K562 (cell line): ENCODE data around the gene PTPN7. TPM values are rescaled to one million over a fixed set of nuclear protein-coding genes. Genes with fewer than 3 reads are reported as not detected.

ENCODE experiments used
- ATAC-seq: fragments of 200-7000 bp; cut with Tn5 transposase; 3 replicates; pipeline ENCODE4 v1.9.1; 2020; ENCODE audit warnings: moderate library complexity
- BruUV-seq: library from RNA; stranded (reverse); fragments of 400-500 nt; replicated peaks from 2 replicates; lab custom pipeline; 2021; lab: Mats Ljungman, UMichigan
- CTCF ChIA-PET: fragments of 300-600 bp; formaldehyde crosslinking; extraction: SDS; loops from one replicate; lab custom pipeline; 2021; ENCODE audit warnings: low intra/inter-chr PET ratio; lab: Yijun Ruan, JAX
- POLR2A ChIA-PET: fragments of 300-600, 350-650 bp; sonication (Branson Sonifier 250); formaldehyde crosslinking; extraction: SDS; loops from one replicate; lab custom pipeline; 2021; ENCODE audit warnings: antibody characterized with exemption, inconsistent platforms; lab: Yijun Ruan, JAX
- DNase-seq, 4 experiments: peaks; one replicate each; pipeline versions ENCODE4 v3.0.0 to v3.0.0-alpha.2; 2011 to 2018; ENCODE audit warnings: low spot score in 3 of 4, mixed read lengths in 3 of 4; ENCODE audit errors: extremely low read depth in 1 of 4
- FAIRE-seq: peaks from 2 replicates; lab custom pipeline; 2011; peaks lifted over from hg19 to GRCh38; lab: Jason Lieb, UNC
- H2AFZ ChIP-seq: 2 replicates; pipeline ENCODE4 v1.6.0; 2011; ENCODE audit warnings: low read depth, low read length, control low read depth, inconsistent platforms
- H3K27ac ChIP-seq: fragments of 200-600 bp; 3 replicates; pipeline ENCODE4 v1.8.0; 2011; ENCODE audit warnings: low read depth, mild to moderate bottlenecking, control low read depth, inconsistent platforms, low read length, moderate library complexity, mixed read lengths; ENCODE audit errors: extremely low read depth
- H3K27me3 ChIP-seq, 2 experiments: fragments of 300-600 bp in 1 of 2; 2 replicates in 1 of 2; 3 replicates in 1 of 2; pipeline versions ENCODE4 v1.6.0 to v1.8.0; 2011; ENCODE audit warnings: inconsistent platforms in 2 of 2, low read length in 2 of 2, mild to moderate bottlenecking in 1 of 2, mixed read lengths in 1 of 2, moderate library complexity in 1 of 2; ENCODE audit not compliant: control insufficient read depth in 2 of 2, insufficient read depth in 2 of 2
- H3K36me3 ChIP-seq: fragments of 300-600 bp; 3 replicates; pipeline ENCODE4 v1.8.0; 2011; ENCODE audit warnings: mild to moderate bottlenecking, low read length, inconsistent platforms; ENCODE audit not compliant: control insufficient read depth, insufficient read depth
- H3K4me1 ChIP-seq, 2 experiments: fragments of 200-600 bp in 1 of 2; replicated peaks in 1 of 2; 2 replicates in 1 of 2; 3 replicates in 1 of 2; pipeline versions ENCODE4 v1.5.1 to v1.8.0; 2011; ENCODE audit warnings: inconsistent platforms in 2 of 2, low read length in 2 of 2, mild to moderate bottlenecking in 1 of 2, mixed read lengths in 1 of 2, moderate library complexity in 1 of 2; ENCODE audit not compliant: control insufficient read depth in 2 of 2, insufficient read depth in 2 of 2
- H3K4me2 ChIP-seq: 2 replicates; pipeline ENCODE4 v1.6.1; 2011; ENCODE audit warnings: low read length, control low read depth, inconsistent platforms, mixed read lengths; ENCODE audit not compliant: insufficient read depth
- H3K4me3 ChIP-seq: fragments of 200-600 bp; sonication (generic), shearing (Covaris generic); 2 replicates; pipeline ENCODE4 v1.5.1; 2016; ENCODE audit warnings: control low read depth, inconsistent platforms
- H3K79me2 ChIP-seq: fragments of 200-600 bp; 3 replicates; pipeline ENCODE4 v1.8.0; 2011; ENCODE audit warnings: low read length, inconsistent platforms; ENCODE audit not compliant: control insufficient read depth, insufficient read depth
- H3K9ac ChIP-seq, 2 experiments: 2 replicates each; pipeline versions ENCODE4 v1.6.0 to v1.6.1; 2011; ENCODE audit warnings: low read depth in 2 of 2, low read length in 2 of 2, control low read depth in 1 of 2, inconsistent platforms in 1 of 2, mild to moderate bottlenecking in 1 of 2, mixed read lengths in 1 of 2; ENCODE audit not compliant: insufficient read depth in 1 of 2
- H3K9me1 ChIP-seq: one replicate; pipeline ENCODE4 v1.6.0; 2011; ENCODE audit warnings: inconsistent platforms, mild to moderate bottlenecking, low read length, moderate library complexity; ENCODE audit not compliant: control insufficient read depth, insufficient read depth
- H3K9me3 ChIP-seq: replicated peaks from 2 replicates; pipeline ENCODE4 v1.5.1; 2011; ENCODE audit warnings: low read depth, low read length, inconsistent platforms; ENCODE audit not compliant: control insufficient read depth, insufficient read depth
- H4K20me1 ChIP-seq: replicated peaks from 2 replicates; pipeline ENCODE4 v1.6.1; 2011; ENCODE audit warnings: low read length, inconsistent platforms, mixed read lengths; ENCODE audit not compliant: control insufficient read depth, insufficient read depth
- ELF2 ChIP-seq: fragments of 250-450 bp; sonication (Bioruptor Pico); IDR thresholded peaks from 2 replicates; pipeline ENCODE4 v1.5.0; 2021; ENCODE audit warnings: mild to moderate bottlenecking
- MAFF ChIP-seq: IDR thresholded peaks from 2 replicates; pipeline ENCODE4 v1.6.1; 2012; ENCODE audit warnings: low read length, improper control_type of control experiment
- MTF1 ChIP-seq: fragments of 250-450 bp; sonication (Bioruptor Pico); IDR thresholded peaks from 2 replicates; pipeline ENCODE4 v1.9.0; 2021; ENCODE audit warnings: moderate library complexity, mild to moderate bottlenecking, inconsistent platforms, borderline replicate concordance
- POLR2A ChIP-seq: fragments of 450-650 bp; conservative IDR thresholded peaks from 2 replicates; pipeline ENCODE4 v1.6.1; 2016
- TEAD4 ChIP-seq, 2 experiments: sonication (generic) in 1 of 2; formaldehyde crosslinking in 1 of 2; IDR thresholded peaks; 2 replicates each; pipeline versions ENCODE4 v1.6.1 to v1.8.0; 2012 to 2022; ENCODE audit warnings: borderline replicate concordance in 1 of 2, inconsistent platforms in 1 of 2, low read length in 1 of 2, mild to moderate bottlenecking in 1 of 2, missing genetic modification reagents in 1 of 2
- WGBS: fragments of 100-300 bp; shearing (Covaris generic); methylation state at CpG from one replicate; pipeline ENCODE4 v1.1.6; 2016; ENCODE audit warnings: low coverage, mixed read lengths; ENCODE audit not compliant: insufficient coverage; ENCODE audit errors: missing lambda C conversion rate; 5-methylcytosine and 5-hydroxymethylcytosine counted together
- in situ Hi-C: fragments of 300-500 bp; cut with MboI; formaldehyde crosslinking; loops from 4 replicates; pipeline ENCODE4 v1.15.0; 2018; ENCODE audit warnings: inconsistent platforms, mixed read lengths
- intact Hi-C: fragments of 100-400 bp; cut with micrococcal nuclease; formaldehyde crosslinking; loops from 2 replicates; pipeline ENCODE4 v1.14.2; 2022
- polyA plus RNA-seq, 8 experiments: library from polyadenylated mRNA; depleted of rRNA in 4 of 8; stranded (reverse) in 5 of 8; unstranded in 3 of 8; fragments of >200 nt; fragmentation: Nextera tagmentation in 2 of 8; fragmentation: Illumina TruSeq in 1 of 8; extraction: Ambion mirVana in 2 of 8; extraction: Trizol in 1 of 8; gene quantifications; 2 replicates each; pipeline versions ENCODE4 v1.2.1 to v1.2.3, GENCODE V29; 2011 to 2014; ENCODE audit warnings: inconsistent platforms in 1 of 8, missing spikeins in 1 of 8
- total RNA-seq, 7 experiments: library from RNA; depleted of rRNA in 6 of 7; stranded (reverse); fragments of >200 nt in 6 of 7; fragmentation: Illumina TruSeq in 2 of 7; extraction: Trizol in 2 of 7; gene quantifications; 2 replicates each; pipeline versions ENCODE4 v1.2.1 to v1.2.3, GENCODE V29; 2011 to 2021; ENCODE audit warnings: low replicate concordance in 1 of 7
- TF ChIP-seq, protein P1 (sequence below), 2 experiments: fragments of 450-650 bp; IDR thresholded peaks; 2 replicates each; pipeline ENCODE4 v1.6.1; 2016

Gene PTPN7
- total and polyA plus RNA-seq, 9 of the 15 experiments (the other 6 are each of a cell fraction or from before 2014, with no cell fraction given) = 18.7 to 144 (median 120) TPM

DNA sequence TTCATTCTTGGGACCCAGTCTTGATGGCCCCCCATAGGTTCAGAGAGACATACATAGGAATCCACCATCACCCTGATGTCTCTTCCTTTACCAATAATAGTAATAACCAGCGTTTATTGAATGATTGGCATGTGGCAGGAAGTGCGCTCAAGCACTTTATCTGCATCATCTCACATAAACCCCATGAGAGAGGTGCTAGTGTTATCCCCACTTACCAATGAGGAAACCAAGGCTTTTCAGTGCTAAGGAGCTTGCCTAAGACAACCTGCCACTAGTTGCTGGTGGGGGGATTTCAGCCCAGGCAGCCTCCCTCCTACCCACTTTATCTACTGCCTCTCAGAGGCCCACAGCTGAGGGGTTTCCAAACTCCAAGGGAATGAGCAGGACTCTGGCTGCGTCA is 40.9 kb upstream of the PTPN7 start:
- Histone ChIP-seq H3K9ac (no peak overlapping the region), H3K27me3 (peaks cover 2 to 37% of the 10 kb centered on the region in 2 experiments; a peak in 2 of 5 replicates), H3K36me3 (no peaks in the 10 kb centered on the region), H3K27ac (no peak overlapping the region)
- no TSS peak for BruUV-seq
- no peak for TF ChIP-seq POLR2A
- TF ChIP-seq MAFF = no peak
- no peak for TF ChIP-seq ELF2 (CRISPR knock-in tag)
- no peak for TF ChIP-seq MTF1
- TF ChIP-seq, protein P1, sequence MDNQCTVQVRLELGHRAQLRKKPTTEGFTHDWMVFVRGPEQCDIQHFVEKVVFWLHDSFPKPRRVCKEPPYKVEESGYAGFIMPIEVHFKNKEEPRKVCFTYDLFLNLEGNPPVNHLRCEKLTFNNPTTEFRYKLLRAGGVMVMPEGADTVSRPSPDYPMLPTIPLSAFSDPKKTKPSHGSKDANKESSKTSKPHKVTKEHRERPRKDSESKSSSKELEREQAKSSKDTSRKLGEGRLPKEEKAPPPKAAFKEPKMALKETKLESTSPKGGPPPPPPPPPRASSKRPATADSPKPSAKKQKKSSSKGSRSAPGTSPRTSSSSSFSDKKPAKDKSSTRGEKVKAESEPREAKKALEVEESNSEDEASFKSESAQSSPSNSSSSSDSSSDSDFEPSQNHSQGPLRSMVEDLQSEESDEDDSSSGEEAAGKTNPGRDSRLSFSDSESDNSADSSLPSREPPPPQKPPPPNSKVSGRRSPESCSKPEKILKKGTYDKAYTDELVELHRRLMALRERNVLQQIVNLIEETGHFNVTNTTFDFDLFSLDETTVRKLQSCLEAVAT (IDR thresholded peaks at IDR 0.05) = no peak
- TF ChIP-seq TEAD4 (IDR thresholded peaks at IDR 0.05; ENCODE audit: low read length) = no peak
- no peak for TF ChIP-seq TEAD4 (CRISPR knock-in tag; IDR thresholded peaks at IDR 0.05; ENCODE audit: borderline replicate concordance)
- TF ChIP-seq, all 486 proteins: peak for 0
- intact Hi-C loops = no loop called here
- Histone ChIP-seq H3K4me3 (no peak overlapping the region), H3K4me2 (no peak overlapping the region), H3K79me2 (no peaks in the 10 kb centered on the region), H4K20me1 (no peaks in the 10 kb centered on the region), H3K9me1 (no peaks in the 10 kb centered on the region), H3K9me3 (peaks cover 3% of the 10 kb centered on the region; the same call in 1 of the 2 replicates), H3K4me1 (peaks cover 8 to 11% of the 10 kb centered on the region in 2 experiments; a peak in 4 of 5 replicates), H2AFZ (no peak overlapping the region)
- no peak for FAIRE-seq
- POLR2A ChIA-PET = interaction anchor here (0.6 to 1.1 kb wide), 2 partner anchors 25 to 128 kb away, joined by 3 to 4 read pairs; no protein-coding TSS in a partner anchor
- DNase-seq = no peak
- CTCF ChIA-PET = no interaction called here
- 16% methylated on average over 3 of the region's 3 CpGs for WGBS
- in situ Hi-C loops = loop anchor here (25.0 kb wide), 1 partner anchor 111 kb away; no protein-coding TSS in a partner anchor
- ATAC-seq = no peak
